ENCODE data around the gene SV2C.

Gene SV2C

GRCh38 chr5:76152161-76152560 is 69.0 kb downstream of the SV2C start:
- H3K27ac ChIP-seq (ENCODE audit: extremely low read depth, low read depth, low read length) = no peak overlapping the region
- TF ChIP-seq REPIN1 (tag by site-specific recombination; IDR thresholded peaks at IDR 0.05; ENCODE audit: low read depth) = no peak
- no peak for TF ChIP-seq ZNF2 (tag by site-specific recombination; IDR thresholded peaks at IDR 0.05)
- no peak for TF ChIP-seq ZNF175 (tag by site-specific recombination; IDR thresholded peaks at IDR 0.05)
- no peak for TF ChIP-seq INSM2 (tag by site-specific recombination; IDR thresholded peaks at IDR 0.05)
- no peak for TF ChIP-seq ZNF133 (tag by site-specific recombination; IDR thresholded peaks at IDR 0.05)
- TF ChIP-seq, protein P1, sequence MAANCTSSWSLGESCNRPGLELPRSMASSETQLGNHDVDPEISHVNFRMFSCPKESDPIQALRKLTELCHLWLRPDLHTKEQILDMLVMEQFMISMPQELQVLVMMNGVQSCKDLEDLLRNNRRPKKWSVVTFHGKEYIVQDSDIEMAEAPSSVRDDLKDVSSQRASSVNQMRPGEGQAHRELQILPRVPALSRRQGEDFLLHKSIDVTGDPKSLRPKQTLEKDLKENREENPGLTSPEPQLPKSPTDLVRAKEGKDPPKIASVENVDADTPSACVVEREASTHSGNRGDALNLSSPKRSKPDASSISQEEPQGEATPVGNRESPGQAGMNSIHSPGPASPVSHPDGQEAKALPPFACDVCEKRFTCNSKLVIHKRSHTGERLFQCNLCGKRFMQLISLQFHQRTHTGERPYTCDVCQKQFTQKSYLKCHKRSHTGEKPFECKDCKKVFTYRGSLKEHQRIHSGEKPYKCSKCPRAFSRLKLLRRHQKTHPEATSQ (tag by site-specific recombination; IDR thresholded peaks at IDR 0.05) = no peak
- TF ChIP-seq WT1 (tag by site-specific recombination; IDR thresholded peaks at IDR 0.05) = no peak
- no peak for TF ChIP-seq ZNF776 (tag by site-specific recombination; IDR thresholded peaks at IDR 0.05; ENCODE audit: borderline replicate concordance)
- CTCF ChIA-PET = interaction anchor here (0.5 to 1.0 kb wide), 3 partner anchors 22 to 27 kb away, joined by 3 to 5 read pairs (median 3); no protein-coding TSS in a partner anchor
- no peak overlapping the region for H3K4me3 ChIP-seq (ENCODE audit: low read depth, low read length)
- no peaks in the 10 kb centered on the region for H3K9me3 ChIP-seq (ENCODE audit: control insufficient read depth, insufficient read depth, low read depth, low read length)
- no peaks in the 10 kb centered on the region for H3K4me1 ChIP-seq (ENCODE audit: control insufficient read depth, insufficient read depth, low read length)
- no peaks in the 10 kb centered on the region for H3K36me3 ChIP-seq (ENCODE audit: control insufficient read depth in 2 of 2, insufficient read depth in 1 of 2, low read length in 2 of 2)
- POLR2A ChIA-PET = no interaction called here

DNA sequence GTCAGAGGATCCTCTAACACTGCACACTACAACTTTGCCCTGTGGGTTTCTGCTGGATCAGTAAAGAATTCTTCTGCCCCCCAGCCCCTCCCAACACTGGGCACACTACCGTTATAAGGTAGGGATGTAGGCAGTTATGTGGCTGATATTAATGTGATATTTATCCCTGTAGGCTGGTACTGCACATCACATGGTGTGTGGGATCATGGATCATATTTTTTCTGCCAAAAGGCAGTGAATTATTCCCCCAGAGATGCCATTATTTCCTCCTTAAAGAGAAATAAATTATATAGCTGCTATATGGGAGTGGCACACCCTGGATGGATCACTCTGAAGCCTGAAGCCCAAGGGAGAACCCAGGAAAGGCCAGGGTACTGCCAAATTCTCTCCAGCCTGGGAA is 69.5 kb downstream of the SV2C start:
- H3K9me3 ChIP-seq (ENCODE audit: control insufficient read depth, insufficient read depth, low read depth, low read length) = no peaks in the 10 kb centered on the region
- H3K36me3 ChIP-seq (ENCODE audit: control insufficient read depth in 2 of 2, insufficient read depth in 1 of 2, low read length in 2 of 2) = no peaks in the 10 kb centered on the region
- TF ChIP-seq ZNF404 (tag by site-specific recombination; IDR thresholded peaks at IDR 0.05) (no peak), ZNF76 (tag by site-specific recombination; IDR thresholded peaks at IDR 0.05; ENCODE audit: borderline replicate concordance, low read depth) (no peak), ELK4 (IDR thresholded peaks at IDR 0.05; ENCODE audit: borderline replicate concordance, low read depth, low read length) (no peak), ZNF324 (tag by site-specific recombination; IDR thresholded peaks at IDR 0.05) (no peak), SP2 (tag by site-specific recombination; IDR thresholded peaks at IDR 0.05) (no peak), PRDM10 (tag by site-specific recombination; IDR thresholded peaks at IDR 0.05) (no peak), PRDM1 (tag by site-specific recombination; IDR thresholded peaks at IDR 0.05) (no peak), ZNF302 (tag by site-specific recombination; IDR thresholded peaks at IDR 0.05; ENCODE audit: low read depth) (no peak), ZNF221 (tag by site-specific recombination; IDR thresholded peaks at IDR 0.05; ENCODE audit: borderline replicate concordance) (no peak), ZNF140 (tag by site-specific recombination; IDR thresholded peaks at IDR 0.05) (no peak), ZNF48 (tag by site-specific recombination; IDR thresholded peaks at IDR 0.05) (no peak), ZNF558 (tag by site-specific recombination; IDR thresholded peaks at IDR 0.05) (no peak), ZNF560 (tag by site-specific recombination; IDR thresholded peaks at IDR 0.05; ENCODE audit: borderline replicate concordance) (no peak)
- TF ChIP-seq, protein P2, sequence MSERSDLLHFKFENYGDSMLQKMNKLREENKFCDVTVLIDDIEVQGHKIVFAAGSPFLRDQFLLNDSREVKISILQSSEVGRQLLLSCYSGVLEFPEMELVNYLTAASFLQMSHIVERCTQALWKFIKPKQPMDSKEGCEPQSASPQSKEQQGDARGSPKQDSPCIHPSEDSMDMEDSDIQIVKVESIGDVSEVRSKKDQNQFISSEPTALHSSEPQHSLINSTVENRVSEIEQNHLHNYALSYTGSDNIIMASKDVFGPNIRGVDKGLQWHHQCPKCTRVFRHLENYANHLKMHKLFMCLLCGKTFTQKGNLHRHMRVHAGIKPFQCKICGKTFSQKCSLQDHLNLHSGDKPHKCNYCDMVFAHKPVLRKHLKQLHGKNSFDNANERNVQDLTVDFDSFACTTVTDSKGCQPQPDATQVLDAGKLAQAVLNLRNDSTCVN (tag by site-specific recombination; optimal IDR thresholded peaks at IDR 0.05) = no peak
- TF ChIP-seq, protein P3, sequence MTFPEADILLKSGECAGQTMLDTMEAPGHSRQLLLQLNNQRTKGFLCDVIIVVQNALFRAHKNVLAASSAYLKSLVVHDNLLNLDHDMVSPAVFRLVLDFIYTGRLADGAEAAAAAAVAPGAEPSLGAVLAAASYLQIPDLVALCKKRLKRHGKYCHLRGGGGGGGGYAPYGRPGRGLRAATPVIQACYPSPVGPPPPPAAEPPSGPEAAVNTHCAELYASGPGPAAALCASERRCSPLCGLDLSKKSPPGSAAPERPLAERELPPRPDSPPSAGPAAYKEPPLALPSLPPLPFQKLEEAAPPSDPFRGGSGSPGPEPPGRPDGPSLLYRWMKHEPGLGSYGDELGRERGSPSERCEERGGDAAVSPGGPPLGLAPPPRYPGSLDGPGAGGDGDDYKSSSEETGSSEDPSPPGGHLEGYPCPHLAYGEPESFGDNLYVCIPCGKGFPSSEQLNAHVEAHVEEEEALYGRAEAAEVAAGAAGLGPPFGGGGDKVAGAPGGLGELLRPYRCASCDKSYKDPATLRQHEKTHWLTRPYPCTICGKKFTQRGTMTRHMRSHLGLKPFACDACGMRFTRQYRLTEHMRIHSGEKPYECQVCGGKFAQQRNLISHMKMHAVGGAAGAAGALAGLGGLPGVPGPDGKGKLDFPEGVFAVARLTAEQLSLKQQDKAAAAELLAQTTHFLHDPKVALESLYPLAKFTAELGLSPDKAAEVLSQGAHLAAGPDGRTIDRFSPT (tag by site-specific recombination; IDR thresholded peaks at IDR 0.05) = no peak
- H3K4me3 ChIP-seq (ENCODE audit: low read depth, low read length) = no peak overlapping the region
- ChIA-PET POLR2A (no interaction called here), CTCF (interaction anchor here (0.8 to 0.9 kb wide), 2 partner anchors 9 to 22 kb away, joined by 4 to 5 read pairs; no protein-coding TSS in a partner anchor)
- H3K27ac ChIP-seq (ENCODE audit: extremely low read depth, low read depth, low read length) = no peak overlapping the region
- H3K4me1 ChIP-seq (ENCODE audit: control insufficient read depth, insufficient read depth, low read length) = no peaks in the 10 kb centered on the region

All from HEK293 (cell line).